PC-3 (cell line): Measurements from ENCODE around the gene GCLC. TPM values are rescaled to one million over a fixed set of nuclear protein-coding genes. Genes with fewer than 3 reads are reported as not detected.

Experiments
- ATAC-seq: fragments of 200-7000 bp; cut with Tn5 transposase; 2 replicates; pipeline ENCODE4 v1.9.1; 2020; ENCODE audit warnings: mild to moderate bottlenecking, moderate library complexity
- BruUV-seq: library from RNA; stranded (reverse); fragments of 400-500 nt; replicated peaks from 2 replicates; lab custom pipeline; 2021; lab: Mats Ljungman, UMichigan
- CTCF ChIA-PET: fragments of 300-600 bp; sonication (Branson Sonifier 250); formaldehyde crosslinking; loops from one replicate; lab custom pipeline; 2022; ENCODE audit warnings: antibody characterized with exemption; lab: Charles Lee
- POLR2A ChIA-PET: fragments of 300-600 bp; sonication (Branson Sonifier 250); formaldehyde crosslinking; loops from one replicate; lab custom pipeline; 2022; ENCODE audit warnings: antibody characterized with exemption; ENCODE audit not compliant: unreplicated experiment; lab: Charles Lee
- DNase-seq: peaks from one replicate; pipeline ENCODE4 v3.0.0-alpha.2; 2015
- H2AFZ ChIP-seq: fragments of 300-600 bp; sonication (generic); 2 replicates; pipeline ENCODE4 v1.6.0; 2016; ENCODE audit warnings: antibody characterized with exemption, low read length
- H3F3A ChIP-seq: fragments of 300-600 bp; sonication (generic); one replicate; pipeline ENCODE4 v1.6.0; 2017; ENCODE audit warnings: antibody characterized with exemption, low read length, control low read depth, mild to moderate bottlenecking; ENCODE audit not compliant: unreplicated experiment
- H3K27ac ChIP-seq: fragments of 300-600 bp; sonication (generic); 2 replicates; pipeline ENCODE4 v1.5.1; 2016; ENCODE audit warnings: mild to moderate bottlenecking, low read length
- H3K27me3 ChIP-seq: fragments of 300-600 bp; sonication (generic); 2 replicates; pipeline ENCODE4 v1.6.1; 2016; ENCODE audit warnings: low read length, mixed read lengths
- H3K36me3 ChIP-seq: fragments of 300-600 bp; sonication (generic); 2 replicates; pipeline ENCODE4 v1.6.1; 2016; ENCODE audit warnings: low read depth, mixed run types, low read length, mixed read lengths
- H3K4me1 ChIP-seq: fragments of 300-600 bp; sonication (generic); 2 replicates; pipeline ENCODE4 v1.5.1; 2016; ENCODE audit warnings: low read length; ENCODE audit not compliant: insufficient read depth
- H3K4me2 ChIP-seq: fragments of 300-600 bp; sonication (generic); 2 replicates; pipeline ENCODE4 v1.6.0; 2016; ENCODE audit warnings: low read length
- H3K4me3 ChIP-seq: fragments of 300-600 bp; sonication (generic); 2 replicates; pipeline ENCODE4 v1.5.1; 2016; ENCODE audit warnings: mild to moderate bottlenecking, low read length, mixed read lengths
- H3K79me2 ChIP-seq: fragments of 300-600 bp; sonication (generic); 2 replicates; pipeline ENCODE4 v1.6.1; 2017; ENCODE audit warnings: low read length, mixed read lengths
- H3K9ac ChIP-seq: fragments of 300-600 bp; sonication (generic); 2 replicates; pipeline ENCODE4 v1.6.0; 2016; ENCODE audit warnings: mild to moderate bottlenecking, low read length
- H3K9me2 ChIP-seq: fragments of 300-600 bp; sonication (generic); replicated peaks from 2 replicates; pipeline ENCODE4 v1.6.1; 2016; ENCODE audit warnings: mixed run types, low read length, mixed read lengths
- H3K9me3 ChIP-seq: fragments of 300-600 bp; sonication (generic); 2 replicates; pipeline ENCODE4 v1.6.1; 2016; ENCODE audit warnings: low read length, mixed read lengths
- H4K20me1 ChIP-seq: fragments of 300-600 bp; sonication (generic); 2 replicates; pipeline ENCODE4 v1.6.1; 2016; ENCODE audit warnings: low read length, mixed read lengths
- EZH2 ChIP-seq: fragments of 300-600 bp; sonication (generic); IDR thresholded peaks from one replicate; pipeline ENCODE4 v1.6.1; 2017; ENCODE audit warnings: antibody characterized with exemption, mild to moderate bottlenecking, low read length; ENCODE audit not compliant: unreplicated experiment
- EZH2phosphoT487 ChIP-seq: fragments of 300-600 bp; sonication (generic); IDR thresholded peaks from 2 replicates; pipeline ENCODE4 v1.6.1; 2018; ENCODE audit warnings: mild to moderate bottlenecking, antibody characterized with exemption, low read length, borderline replicate concordance
- intact Hi-C: fragments of 100-400 bp; cut with micrococcal nuclease; formaldehyde crosslinking; loops from 2 replicates; pipeline ENCODE4 v1.9.0; 2023
- total RNA-seq: library from RNA; depleted of rRNA; stranded (reverse); fragments of >200 nt; gene quantifications from 2 replicates; pipeline ENCODE4 v1.2.3, GENCODE V29; 2014
- TF ChIP-seq, protein P1 (sequence below): fragments of 300-600 bp; sonication (generic); conservative IDR thresholded peaks from 2 replicates; pipeline ENCODE4 v1.5.1; 2017; ENCODE audit warnings: antibody characterized with exemption, low read depth, mild to moderate bottlenecking, low read length

Gene GCLC
- total RNA-seq, 1 experiment from 2014 or later: 50.1 TPM

DNA sequence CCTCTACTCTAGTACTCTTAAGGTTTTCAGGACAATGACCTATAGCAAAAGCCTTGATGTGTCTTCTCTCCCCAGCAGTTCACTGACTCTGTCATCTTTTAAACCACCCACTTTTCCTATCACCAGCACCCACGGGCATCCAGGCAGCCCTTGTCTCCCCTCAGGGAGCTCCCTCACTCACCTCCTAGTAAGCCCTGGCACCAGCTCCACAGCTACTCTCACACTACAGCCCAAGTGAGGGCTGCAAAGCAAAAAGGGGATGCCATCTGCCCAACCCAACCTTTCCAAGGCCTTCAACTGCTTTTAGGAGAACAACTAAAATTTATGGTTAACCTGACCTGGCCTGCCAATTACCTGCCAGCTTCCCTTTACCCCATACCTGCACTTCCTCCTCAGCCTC lies 26.0 kb downstream of the GCLC start:
- intact Hi-C loops: no loop called here
- no peak for DNase-seq

DNA sequence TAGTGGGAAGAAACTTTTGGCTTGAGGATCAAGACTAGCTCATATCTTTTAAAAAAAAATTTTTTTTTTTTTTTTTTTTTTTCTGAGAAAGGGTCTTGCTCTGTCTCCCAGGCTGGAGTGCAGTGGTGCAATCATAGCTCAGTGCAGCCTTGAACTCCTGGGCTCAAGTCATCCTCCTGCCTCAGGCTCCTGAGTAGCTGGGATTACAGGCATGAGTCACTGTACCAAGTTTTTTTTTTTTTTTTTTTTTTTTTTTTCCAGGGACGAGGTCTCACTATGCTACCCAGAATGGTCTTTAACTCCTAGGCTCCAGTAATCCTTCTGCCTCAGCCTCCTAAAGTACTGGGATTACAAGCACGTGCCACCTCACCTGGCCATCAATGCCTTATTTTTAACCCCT lies 27.9 kb downstream of the GCLC start:
- TF ChIP-seq EZH2 (no peak), EZH2phosphoT487 (no peak)
- TF ChIP-seq, protein P1, sequence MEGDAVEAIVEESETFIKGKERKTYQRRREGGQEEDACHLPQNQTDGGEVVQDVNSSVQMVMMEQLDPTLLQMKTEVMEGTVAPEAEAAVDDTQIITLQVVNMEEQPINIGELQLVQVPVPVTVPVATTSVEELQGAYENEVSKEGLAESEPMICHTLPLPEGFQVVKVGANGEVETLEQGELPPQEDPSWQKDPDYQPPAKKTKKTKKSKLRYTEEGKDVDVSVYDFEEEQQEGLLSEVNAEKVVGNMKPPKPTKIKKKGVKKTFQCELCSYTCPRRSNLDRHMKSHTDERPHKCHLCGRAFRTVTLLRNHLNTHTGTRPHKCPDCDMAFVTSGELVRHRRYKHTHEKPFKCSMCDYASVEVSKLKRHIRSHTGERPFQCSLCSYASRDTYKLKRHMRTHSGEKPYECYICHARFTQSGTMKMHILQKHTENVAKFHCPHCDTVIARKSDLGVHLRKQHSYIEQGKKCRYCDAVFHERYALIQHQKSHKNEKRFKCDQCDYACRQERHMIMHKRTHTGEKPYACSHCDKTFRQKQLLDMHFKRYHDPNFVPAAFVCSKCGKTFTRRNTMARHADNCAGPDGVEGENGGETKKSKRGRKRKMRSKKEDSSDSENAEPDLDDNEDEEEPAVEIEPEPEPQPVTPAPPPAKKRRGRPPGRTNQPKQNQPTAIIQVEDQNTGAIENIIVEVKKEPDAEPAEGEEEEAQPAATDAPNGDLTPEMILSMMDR: no peak
- H3K27ac ChIP-seq: no peak overlapping the region
- H3K9me3 ChIP-seq: no peaks in the 10 kb centered on the region
- no peak overlapping the region for H3K4me3 ChIP-seq
- no peaks in the 10 kb centered on the region for H3K27me3 ChIP-seq
- H3K9me2 ChIP-seq: no peaks in the 10 kb centered on the region
- H3K9ac ChIP-seq: no peak overlapping the region
- no TSS peak for BruUV-seq
- no peak; the same call in 1 of the 2 replicates for ATAC-seq
- peak; percentile 40 for DNase-seq
- ChIA-PET CTCF (no interaction called here), POLR2A (no interaction called here)
- intact Hi-C loops: no loop called here
- H3K4me1 ChIP-seq: no peaks in the 10 kb centered on the region
- H3K4me2 ChIP-seq: no peak overlapping the region
- H3K79me2 ChIP-seq: peaks cover 7% of the 10 kb centered on the region
- H4K20me1 ChIP-seq: 0 out of 2 replicates have a peak, but pooled peaks cover 9% of the 10 kb centered on the region
- H3F3A ChIP-seq: no peaks in the 10 kb centered on the region
- H2AFZ ChIP-seq: no peak overlapping the region
- H3K36me3 ChIP-seq: peaks cover 36% of the 10 kb centered on the region; the same call in 1 of the 2 replicates

More for the DNA sequence above, 26.0 kb downstream of the GCLC start:
- peaks cover 18% of the 10 kb centered on the region; the same call in 1 of the 2 replicates for H4K20me1 ChIP-seq
- no TSS peak for BruUV-seq
- H2AFZ ChIP-seq: no peak overlapping the region
- H3K27ac ChIP-seq: no peak overlapping the region
- H3K27me3 ChIP-seq: no peaks in the 10 kb centered on the region
- ChIA-PET CTCF (no interaction called here), POLR2A (no interaction called here)
- no peaks in the 10 kb centered on the region for H3K9me3 ChIP-seq
- peaks cover 2% of the 10 kb centered on the region; the same call in 1 of the 2 replicates for H3K4me1 ChIP-seq
- H3F3A ChIP-seq: no peaks in the 10 kb centered on the region
- no peak for ATAC-seq
- no peak overlapping the region for H3K4me3 ChIP-seq
- peaks cover 26% of the 10 kb centered on the region; the same call in 1 of the 2 replicates for H3K36me3 ChIP-seq
- TF ChIP-seq EZH2phosphoT487 (no peak), EZH2 (no peak)
- TF ChIP-seq, protein P1: no peak
- H3K4me2 ChIP-seq: no peak overlapping the region
- no peak overlapping the region for H3K9ac ChIP-seq
- H3K9me2 ChIP-seq: no peaks in the 10 kb centered on the region
- H3K79me2 ChIP-seq: peaks cover 25% of the 10 kb centered on the region

DNA sequence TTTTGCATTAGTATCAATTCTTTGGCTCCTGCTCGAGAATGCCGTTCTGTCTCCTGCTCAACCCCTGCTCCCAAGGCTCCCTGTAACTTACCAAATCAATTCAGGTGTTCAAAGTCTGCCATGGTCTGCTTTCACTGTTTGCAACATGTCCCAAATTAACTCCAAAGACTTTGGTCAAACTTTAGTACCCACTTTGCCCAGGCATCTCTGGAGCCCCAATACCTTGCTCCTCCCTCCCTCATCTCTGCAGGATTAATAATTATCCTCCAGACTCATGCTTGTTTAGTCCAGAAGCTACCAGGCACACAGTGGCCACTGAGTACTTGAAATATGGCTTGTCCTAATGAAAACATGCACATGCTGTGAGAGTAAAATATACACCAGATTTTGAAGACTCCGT lies 30.2 kb downstream of the GCLC start:
- Histone ChIP-seq H3K27me3 (no peaks in the 10 kb centered on the region), H3K36me3 (peaks cover 33% of the 10 kb centered on the region), H3K4me2 (no peak overlapping the region), H3K4me3 (no peak overlapping the region), H3K9ac (no peak overlapping the region), H3K79me2 (peaks cover 5% of the 10 kb centered on the region), H3K27ac (no peak overlapping the region), H3K9me3 (no peaks in the 10 kb centered on the region), H2AFZ (no peak overlapping the region), H3K9me2 (no peaks in the 10 kb centered on the region), H3F3A (no peaks in the 10 kb centered on the region), H3K4me1 (no peaks in the 10 kb centered on the region), H4K20me1 (0 out of 2 replicates have a peak, but pooled peaks cover 9% of the 10 kb centered on the region)
- intact Hi-C loops: no loop called here
- BruUV-seq: no TSS peak
- DNase-seq (no peak), ATAC-seq (no peak)
- ChIA-PET POLR2A (no interaction called here), CTCF (no interaction called here)
- no peak for TF ChIP-seq EZH2
- TF ChIP-seq EZH2phosphoT487: no peak
- TF ChIP-seq, protein P1: no peak
